HAP-1 (cell line): ENCODE data around the gene FHIP1A.
A peak's percentile ranks its signal among the peaks of the same experiment; 100 is the strongest.
"Not testable (repeated sequence)": the region's sequence is repeated elsewhere in the genome, so short reads cannot be mapped to it uniquely, and the experiment has no call there.

Source experiments
- DNase-seq, 2 experiments: peaks; one replicate each; pipeline ENCODE4 v3.0.0-alpha.2; 2016 to 2020; ENCODE audit warnings: low spot score in 2 of 2
- H3K27me3 ChIP-seq: fragments of 250-450 bp; sonication (Bioruptor Pico); 2 replicates; pipeline ENCODE4 v1.5.1; 2020; ENCODE audit warnings: low read depth, mild to moderate bottlenecking, moderate library complexity
- H3K36me3 ChIP-seq: fragments of 250-450 bp; sonication (Bioruptor Pico); replicated peaks from 2 replicates; pipeline ENCODE4 v1.5.1; 2020; ENCODE audit warnings: mild to moderate bottlenecking
- H3K4me1 ChIP-seq: fragments of 250-450 bp; sonication (Bioruptor Pico); 2 replicates; pipeline ENCODE4 v1.5.1; 2020; ENCODE audit warnings: mild to moderate bottlenecking
- H3K4me3 ChIP-seq: fragments of 250-450 bp; sonication (Bioruptor Pico); 2 replicates; pipeline ENCODE4 v1.5.1; 2020; ENCODE audit warnings: mild to moderate bottlenecking, moderate library complexity
- H3K9me3 ChIP-seq: fragments of 250-450 bp; sonication (Bioruptor Pico); 2 replicates; pipeline ENCODE4 v1.5.1; 2020; ENCODE audit warnings: mild to moderate bottlenecking, moderate library complexity
- in situ Hi-C: fragments of 300-500 bp; cut with MboI; formaldehyde crosslinking; loops from 3 replicates; pipeline ENCODE4 v1.14.3; 2020; ENCODE audit warnings: low sequenced_read_pairs, inconsistent platforms, mixed read lengths

Gene FHIP1A

DNA sequence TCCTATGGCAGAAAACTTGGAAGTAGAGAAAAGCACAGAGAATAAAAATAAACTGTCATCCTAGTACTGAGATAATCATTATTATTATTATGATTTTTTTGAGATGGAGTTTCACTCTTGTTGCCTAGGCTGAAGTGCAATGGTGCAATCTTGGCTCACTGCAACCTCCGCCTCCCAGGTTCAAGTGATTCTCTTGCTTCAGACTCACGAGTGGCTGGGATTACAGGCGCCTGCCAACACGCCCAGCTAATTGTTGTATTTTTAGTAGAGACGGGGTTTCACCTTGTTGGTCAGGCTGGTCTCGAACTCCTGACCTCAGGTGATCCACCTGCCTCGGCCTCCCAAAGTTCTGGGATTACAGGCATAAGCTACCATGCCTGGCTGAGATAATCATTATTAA lies 4.2 kb upstream of the FHIP1A start:
- H3K9me3 ChIP-seq, H3K4me3 ChIP-seq, H3K27me3 ChIP-seq: not testable (repeated sequence)

DNA sequence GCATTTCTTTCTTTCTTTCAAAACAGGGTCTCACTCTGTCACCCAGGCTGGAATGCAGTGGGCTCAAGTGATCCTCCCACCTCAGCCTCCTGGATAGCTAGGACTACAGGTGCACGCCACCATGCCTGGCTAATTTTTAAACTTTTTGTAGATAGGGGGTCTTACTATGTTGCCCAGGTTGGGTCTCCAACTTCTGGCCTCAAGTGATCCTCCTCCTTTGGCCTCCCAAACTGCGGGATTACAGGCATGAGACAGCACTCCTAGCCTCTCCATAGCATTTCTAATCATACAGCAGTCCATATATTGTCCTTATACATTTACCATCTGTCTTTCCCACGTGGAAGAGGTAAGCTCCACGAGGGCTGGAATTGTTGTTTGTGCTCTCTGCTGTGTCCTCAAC lies 2.0 kb upstream of the FHIP1A start:
- Histone ChIP-seq H3K4me1 (peaks cover 7% of the 10 kb centered on the region), H3K27me3 (no peaks in the 10 kb centered on the region), H3K36me3 (no peaks in the 10 kb centered on the region), H3K4me3 (no peak overlapping the region), H3K9me3 (no peaks in the 10 kb centered on the region)
- no peak for DNase-seq
- in situ Hi-C loops, result no loop called here

More for the DNA sequence above, 4.2 kb upstream of the FHIP1A start:
- DNase-seq, in situ Hi-C loops, H3K36me3 ChIP-seq, H3K4me1 ChIP-seq: not testable (repeated sequence)

DNA sequence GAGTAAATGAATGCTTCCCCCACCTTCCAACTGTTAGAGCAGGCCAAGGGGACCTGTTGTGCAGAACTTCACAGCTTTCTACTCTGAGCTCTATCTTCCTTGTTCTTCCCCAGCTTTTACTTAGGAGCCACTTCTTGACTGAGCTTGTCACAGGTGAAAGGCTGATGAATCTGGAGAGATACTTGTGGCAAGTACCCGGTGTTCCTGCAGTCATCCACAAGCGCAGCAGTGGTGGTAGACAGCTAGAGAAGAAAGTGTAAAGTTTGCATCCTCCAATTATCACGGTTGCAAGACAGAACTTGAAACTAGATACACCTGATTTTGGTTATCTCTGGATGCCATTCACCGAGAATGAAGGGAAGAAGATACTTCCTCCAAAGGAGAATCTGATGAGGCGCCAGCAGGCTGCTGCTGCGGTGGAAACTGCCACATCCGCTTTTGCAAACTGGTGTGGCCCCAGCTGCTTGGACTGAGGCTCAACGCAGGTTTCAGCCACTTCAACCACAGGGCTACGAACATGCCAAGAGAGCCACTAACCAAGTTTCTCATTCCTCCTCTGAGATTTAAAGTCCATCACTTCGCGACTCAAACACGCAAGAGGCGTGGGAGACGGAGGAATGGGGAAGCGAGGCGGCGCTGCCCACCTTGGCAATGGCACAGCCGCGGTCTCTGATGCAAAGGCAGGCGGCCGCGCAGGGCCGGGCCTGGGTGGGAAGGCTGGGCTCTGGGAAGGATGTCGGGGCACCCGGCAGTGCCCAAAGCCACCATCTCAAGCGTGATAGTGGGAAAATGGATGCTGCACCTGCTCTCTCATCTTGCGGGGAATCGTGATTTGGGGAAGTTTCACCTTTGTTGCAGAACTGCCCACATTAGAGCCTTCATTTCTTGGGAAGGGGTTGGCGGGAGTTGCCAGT lies 1.3 kb upstream of the FHIP1A start:
- no peak for DNase-seq

DNA sequence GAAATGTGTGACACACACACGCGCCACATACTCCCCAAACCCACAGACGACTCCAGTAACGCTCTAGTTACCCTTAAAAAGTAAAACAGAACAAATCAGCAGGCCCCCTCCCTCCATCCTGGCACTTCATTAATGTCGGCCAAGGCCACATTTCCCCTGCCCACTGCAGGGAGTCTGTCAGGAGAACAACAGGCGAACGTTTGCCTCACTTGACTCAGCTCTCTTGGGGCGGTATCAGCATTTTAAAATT lies 671 bp upstream of the FHIP1A start:
- in situ Hi-C loops, result no loop called here
- DNase-seq, result no peak
- no peaks in the 10 kb centered on the region for H3K27me3 ChIP-seq
- no peaks in the 10 kb centered on the region for H3K9me3 ChIP-seq
- H3K36me3 ChIP-seq, result no peaks in the 10 kb centered on the region
- peak overlapping the region; percentile 65 for H3K4me3 ChIP-seq
- H3K4me1 ChIP-seq, result peaks cover 7% of the 10 kb centered on the region

More for the DNA sequence above, 1.3 kb upstream of the FHIP1A start:
- no peaks in the 10 kb centered on the region for H3K36me3 ChIP-seq
- H3K27me3 ChIP-seq, result no peaks in the 10 kb centered on the region
- in situ Hi-C loops, result no loop called here
- no peaks in the 10 kb centered on the region for H3K9me3 ChIP-seq
- H3K4me3 ChIP-seq, result peak overlapping the region; percentile 65
- peaks cover 7% of the 10 kb centered on the region for H3K4me1 ChIP-seq

DNA sequence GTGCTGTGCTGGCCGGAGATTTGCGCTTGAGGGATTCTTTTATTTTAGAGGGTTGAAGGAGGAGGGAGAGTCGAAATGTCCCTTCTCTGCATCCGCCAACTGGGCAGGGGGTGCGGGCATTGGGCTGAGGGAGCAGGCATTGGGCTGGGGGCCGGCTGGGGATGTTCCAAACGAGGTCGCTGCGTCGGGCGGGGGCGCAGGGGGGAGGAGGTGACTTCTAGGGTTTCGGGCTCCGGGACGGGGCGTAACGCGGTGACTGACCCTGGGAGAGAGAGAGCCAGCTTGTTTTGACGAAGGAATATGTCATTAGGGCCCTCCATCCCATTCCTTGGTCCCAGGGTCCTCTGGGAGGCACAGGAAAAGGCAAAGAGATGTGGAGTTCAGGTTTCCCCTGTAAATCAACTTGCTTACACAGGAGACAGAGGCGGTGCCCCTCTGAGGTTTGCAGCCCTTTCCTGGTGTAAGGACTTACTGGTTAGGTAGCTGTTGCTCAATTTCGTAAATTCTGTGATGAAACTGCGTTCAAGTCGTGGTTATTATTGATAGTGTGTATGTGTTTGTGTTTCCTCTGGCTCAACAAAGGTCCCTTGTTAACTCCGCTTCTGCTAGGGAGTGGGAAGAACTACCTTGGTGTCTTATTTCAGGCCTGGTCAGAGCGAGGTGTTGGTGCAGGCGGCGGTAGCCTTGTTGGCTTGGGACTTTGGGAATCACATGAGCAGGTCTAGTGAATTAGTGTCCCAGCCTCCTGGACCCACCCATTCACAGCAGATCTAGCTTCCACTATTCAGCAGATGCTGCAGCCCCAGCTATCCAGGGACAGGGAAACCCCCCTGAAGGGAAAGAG lies 716 bp downstream of the FHIP1A start:
- DNase-seq, result peak in 1 of 2 experiments; percentile 47

DNA sequence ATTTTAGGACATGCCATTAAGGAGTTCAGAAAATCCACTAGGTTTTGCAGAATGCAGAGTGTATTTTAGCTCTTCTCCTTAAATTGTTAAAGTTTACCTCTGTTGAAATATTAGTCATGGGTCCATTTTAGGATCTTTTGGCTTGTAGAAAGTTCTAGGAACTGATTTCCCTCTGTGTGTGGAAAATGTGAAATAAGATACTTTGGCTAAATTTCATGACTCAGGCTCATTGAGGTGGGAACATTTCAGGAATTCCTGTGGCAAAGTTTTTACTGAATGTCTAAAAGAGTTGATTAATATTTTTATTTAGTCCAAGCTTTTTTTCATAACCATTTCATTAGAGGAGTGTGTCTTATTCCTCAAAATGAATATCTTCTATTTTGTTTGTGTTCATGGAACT lies 7.0 kb downstream of the FHIP1A start:
- Histone ChIP-seq H3K36me3 (no peaks in the 10 kb centered on the region), H3K9me3 (no peaks in the 10 kb centered on the region), H3K4me3 (no peak overlapping the region), H3K27me3 (no peaks in the 10 kb centered on the region), H3K4me1 (no peaks in the 10 kb centered on the region; the same call in 1 of the 2 replicates)
- in situ Hi-C loops, result no loop called here
- DNase-seq, result no peak

More for the DNA sequence above, 716 bp downstream of the FHIP1A start:
- Histone ChIP-seq H3K4me3 (peak overlapping the region; percentile 65), H3K36me3 (no peaks in the 10 kb centered on the region), H3K27me3 (no peaks in the 10 kb centered on the region), H3K9me3 (no peaks in the 10 kb centered on the region), H3K4me1 (peaks cover 7% of the 10 kb centered on the region)
- in situ Hi-C loops, result no loop called here

DNA sequence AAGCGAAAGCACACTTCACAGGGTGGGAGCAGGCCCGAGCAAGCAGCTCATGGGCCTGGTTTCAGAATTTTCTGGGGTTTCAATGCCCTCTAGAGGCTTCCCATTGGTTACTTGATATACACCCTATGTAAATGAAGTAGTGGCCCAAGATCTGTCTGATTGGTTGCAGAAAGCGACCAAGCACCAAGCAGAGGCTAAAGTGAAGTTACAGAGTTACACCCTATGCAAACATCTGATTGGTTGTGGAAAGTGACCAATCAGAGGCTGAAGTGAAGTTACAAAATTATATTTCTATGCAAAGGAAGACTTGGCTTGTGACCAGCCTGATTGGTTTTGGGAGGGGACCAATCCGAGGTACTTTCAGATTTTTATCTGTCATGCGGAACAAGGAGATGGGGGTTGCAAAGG lies 8.2 kb downstream of the FHIP1A start:
- Histone ChIP-seq H3K36me3 (no peaks in the 10 kb centered on the region), H3K4me1 (no peaks in the 10 kb centered on the region), H3K4me3 (no peak overlapping the region), H3K9me3 (no peaks in the 10 kb centered on the region), H3K27me3 (no peaks in the 10 kb centered on the region)
- DNase-seq, result peak; percentile 4 to 23
- in situ Hi-C loops, result no loop called here

DNA sequence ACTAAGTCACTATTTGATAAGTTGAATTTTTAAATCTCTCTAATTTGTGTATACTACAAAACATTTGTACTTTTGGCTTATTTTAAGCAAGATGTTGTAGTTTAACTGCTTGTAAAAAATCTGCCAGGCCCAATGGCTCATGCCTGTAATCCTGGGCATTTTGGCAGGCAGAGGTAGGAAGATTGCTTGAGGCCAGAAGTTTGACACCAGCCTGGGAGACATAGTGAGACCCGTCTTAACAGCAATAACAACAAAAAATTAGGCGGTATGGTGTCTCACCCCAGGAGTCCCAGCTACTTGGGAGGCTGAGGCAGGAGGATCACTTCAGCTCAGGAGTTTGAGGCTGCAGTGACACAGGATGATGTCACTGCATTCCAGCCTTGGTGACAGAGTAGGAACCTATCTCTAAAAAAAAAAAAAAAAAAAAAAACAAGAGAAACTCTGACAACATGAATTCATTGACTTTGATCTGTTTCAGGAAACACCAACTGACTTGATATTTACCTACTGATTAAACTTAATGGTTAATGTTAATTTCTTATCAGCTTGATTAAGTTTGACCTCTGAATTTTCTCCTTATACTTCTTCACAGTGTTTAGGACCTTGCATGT lies 8.9 kb downstream of the FHIP1A start:
- in situ Hi-C loops, result no loop called here
- Histone ChIP-seq H3K36me3 (no peaks in the 10 kb centered on the region), H3K9me3 (no peaks in the 10 kb centered on the region), H3K4me1 (no peaks in the 10 kb centered on the region), H3K4me3 (no peak overlapping the region), H3K27me3 (no peaks in the 10 kb centered on the region)
- DNase-seq, result no peak

DNA sequence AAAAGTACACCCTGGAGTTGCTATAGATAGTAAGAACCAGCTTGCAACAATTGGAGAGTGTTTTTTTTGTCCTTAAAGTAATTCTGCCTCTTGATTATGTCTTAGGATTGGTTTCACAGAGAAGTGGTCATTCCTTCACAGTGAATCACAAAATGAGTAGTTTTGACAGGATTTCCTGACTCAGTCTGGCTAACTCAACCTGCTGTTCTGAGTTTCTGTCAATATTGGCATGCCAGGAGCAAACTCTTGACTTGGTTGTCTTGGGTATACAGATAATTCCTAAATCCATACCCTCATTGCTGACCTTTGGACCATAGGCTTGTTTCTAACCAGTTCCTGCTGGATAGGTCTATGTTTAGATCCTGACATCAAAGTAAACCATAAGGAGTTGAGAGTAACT lies 9.4 kb downstream of the FHIP1A start:
- no peaks in the 10 kb centered on the region for H3K27me3 ChIP-seq
- H3K4me1 ChIP-seq, result no peaks in the 10 kb centered on the region
- in situ Hi-C loops, result no loop called here
- H3K36me3 ChIP-seq, result no peaks in the 10 kb centered on the region
- DNase-seq, result no peak
- H3K9me3 ChIP-seq, result no peaks in the 10 kb centered on the region
- no peak overlapping the region for H3K4me3 ChIP-seq

DNA sequence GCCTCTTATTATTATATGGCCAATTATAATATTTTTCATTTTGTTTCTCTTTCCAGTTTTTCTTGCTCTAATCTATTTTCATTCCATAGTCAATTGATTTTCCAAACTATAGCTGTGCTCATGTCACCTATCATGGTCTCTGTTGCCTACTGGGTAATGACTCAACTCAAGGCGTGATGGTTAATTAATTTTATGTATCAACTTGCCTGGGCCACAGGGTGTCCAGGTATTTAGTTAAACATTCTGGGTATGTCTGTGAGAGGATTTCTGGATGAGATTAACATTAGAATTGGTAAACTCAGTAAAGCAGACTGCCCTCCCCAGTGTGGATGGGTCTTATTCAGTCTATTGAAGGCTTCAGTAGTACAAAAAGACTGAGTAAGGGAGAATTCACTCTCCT lies 9.9 kb downstream of the FHIP1A start:
- no peak for DNase-seq
- H3K27me3 ChIP-seq, result no peaks in the 10 kb centered on the region
- H3K9me3 ChIP-seq, result no peaks in the 10 kb centered on the region
- in situ Hi-C loops, result no loop called here
- H3K36me3 ChIP-seq, result no peaks in the 10 kb centered on the region
- H3K4me1 ChIP-seq, result no peaks in the 10 kb centered on the region
- H3K4me3 ChIP-seq, result no peak overlapping the region

DNA sequence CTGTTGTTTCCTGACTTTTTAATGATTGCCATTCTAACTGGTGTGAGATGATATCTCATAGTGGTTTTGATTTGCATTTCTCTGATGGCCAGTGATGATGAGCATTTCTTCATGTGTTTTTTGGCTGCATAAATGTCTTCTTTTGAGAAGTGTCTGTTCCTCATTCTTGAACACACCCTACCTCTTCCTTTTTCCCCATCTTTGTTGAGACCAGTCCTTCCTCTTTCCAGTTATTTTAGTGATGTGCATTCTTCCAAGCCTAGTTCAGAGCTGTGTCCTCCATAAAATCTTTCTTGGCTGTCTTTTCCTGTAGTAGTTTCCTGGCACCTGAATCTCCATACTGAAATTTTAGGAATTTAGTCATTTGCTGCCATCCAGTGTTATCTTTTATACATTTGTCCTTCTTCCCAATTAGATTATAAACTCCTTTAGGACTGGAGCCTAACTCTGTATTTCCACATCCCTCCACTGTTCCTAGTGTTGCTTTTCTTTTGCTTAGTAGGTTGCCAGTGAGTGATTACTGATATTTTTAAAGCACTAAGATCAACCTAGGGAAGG lies 11.4 kb downstream of the FHIP1A start:
- in situ Hi-C loops, result no loop called here
- Histone ChIP-seq H3K4me1 (no peaks in the 10 kb centered on the region), H3K36me3 (no peaks in the 10 kb centered on the region), H3K9me3 (no peaks in the 10 kb centered on the region), H3K27me3 (no peaks in the 10 kb centered on the region), H3K4me3 (no peak overlapping the region)
- no peak for DNase-seq

DNA sequence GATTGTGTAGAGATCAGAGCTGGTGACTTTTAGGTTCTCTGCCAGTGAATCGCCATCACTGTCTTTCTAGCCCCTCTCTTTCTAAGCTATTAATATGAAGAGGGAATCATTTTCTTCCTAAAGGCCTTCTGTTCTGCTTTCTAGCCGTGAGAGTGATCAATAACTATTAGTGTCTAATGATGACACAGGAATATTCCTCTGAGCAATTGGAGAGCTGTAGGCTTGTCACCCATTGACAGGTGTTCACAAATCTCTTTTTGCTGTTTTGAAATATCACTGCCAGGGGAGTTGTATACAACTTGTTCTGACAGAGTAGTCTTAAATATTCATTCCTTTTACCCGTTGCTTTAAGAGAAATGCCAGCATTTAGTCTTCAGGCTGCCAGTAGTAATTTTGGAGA lies 13.9 kb downstream of the FHIP1A start:
- Histone ChIP-seq H3K4me1 (peaks cover 7% of the 10 kb centered on the region), H3K9me3 (no peaks in the 10 kb centered on the region), H3K4me3 (no peak overlapping the region), H3K27me3 (no peaks in the 10 kb centered on the region), H3K36me3 (no peaks in the 10 kb centered on the region)
- in situ Hi-C loops, result no loop called here
- DNase-seq, result no peak

DNA sequence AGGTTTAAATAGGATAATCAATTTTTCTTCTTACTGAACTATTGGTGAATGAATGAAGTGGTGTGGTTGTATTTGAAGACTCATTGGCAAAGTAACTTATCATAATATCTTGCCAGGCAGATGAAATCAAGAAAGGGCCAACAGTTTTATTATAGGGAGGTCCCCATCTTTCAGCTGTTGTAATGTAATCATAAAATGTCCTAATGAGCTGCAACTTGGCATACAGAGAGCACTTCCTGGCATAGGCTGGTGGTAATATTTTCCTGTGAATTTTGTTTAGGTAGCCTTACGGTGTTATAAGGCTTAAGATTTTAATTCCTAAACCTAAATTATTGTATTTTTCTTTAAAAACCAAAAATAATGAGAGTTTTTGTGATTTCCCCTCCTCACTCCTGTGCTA lies 17.5 kb downstream of the FHIP1A start:
- DNase-seq, result no peak
- no peaks in the 10 kb centered on the region for H3K36me3 ChIP-seq
- no peak overlapping the region for H3K4me3 ChIP-seq
- H3K4me1 ChIP-seq, result peaks cover 25% of the 10 kb centered on the region
- H3K9me3 ChIP-seq, result no peaks in the 10 kb centered on the region
- no peaks in the 10 kb centered on the region for H3K27me3 ChIP-seq
- in situ Hi-C loops, result no loop called here

DNA sequence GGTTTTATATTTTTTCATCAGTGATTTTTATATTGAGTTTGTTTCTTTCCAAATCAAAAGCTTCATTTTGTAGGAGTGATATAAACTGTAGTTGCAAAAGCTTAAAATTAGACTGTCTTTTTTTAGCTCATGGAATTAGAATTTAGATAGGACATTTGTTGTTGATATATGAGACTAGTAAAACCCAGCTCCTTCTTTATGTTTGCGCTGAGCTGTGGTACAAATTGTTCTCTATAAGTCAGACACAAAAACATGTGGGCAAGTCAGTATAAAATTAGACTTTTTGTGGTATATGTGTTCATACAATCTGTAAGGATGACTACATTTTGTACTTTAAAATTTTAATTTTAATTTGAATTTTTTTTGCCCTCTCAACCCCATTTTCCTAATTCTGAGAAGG lies 18.3 kb downstream of the FHIP1A start:
- in situ Hi-C loops, result no loop called here
- no peaks in the 10 kb centered on the region for H3K9me3 ChIP-seq

More for the DNA sequence above, 18.3 kb downstream of the FHIP1A start:
- H3K36me3 ChIP-seq, result no peaks in the 10 kb centered on the region
- no peak for DNase-seq
- H3K4me3 ChIP-seq, result no peak overlapping the region
- H3K4me1 ChIP-seq, result peaks cover 31% of the 10 kb centered on the region
- H3K27me3 ChIP-seq, result no peaks in the 10 kb centered on the region
